ENCODE results near the gene TIMD4.

DNA sequence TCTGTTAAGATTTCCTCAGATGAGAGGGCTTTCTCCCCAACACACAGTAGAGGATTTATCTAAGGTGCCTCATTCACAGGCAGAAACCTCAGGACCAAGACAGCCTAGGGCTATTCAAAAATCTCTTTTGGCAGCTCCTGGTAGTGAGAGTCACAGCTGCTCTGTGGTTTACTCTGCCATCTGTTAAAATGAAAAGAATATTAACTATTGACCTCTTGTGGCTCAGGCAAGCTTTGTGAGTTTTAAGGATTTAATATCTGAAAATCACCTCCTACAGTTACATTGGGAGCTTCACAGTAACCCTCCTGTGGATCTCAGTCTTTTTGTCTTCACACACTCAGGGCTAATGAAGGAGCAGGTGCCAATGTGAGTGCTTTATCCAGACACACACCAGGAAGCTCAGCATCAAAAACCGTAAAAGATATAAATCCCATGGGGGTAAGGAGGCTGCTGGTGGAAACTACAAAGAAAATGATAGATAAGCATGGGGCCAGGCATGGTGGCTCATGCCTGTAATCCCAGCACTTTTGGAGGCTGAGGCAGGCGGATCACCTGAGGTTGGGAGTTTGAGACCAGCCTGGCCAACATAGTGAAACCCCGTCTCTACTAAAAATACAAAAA, 83.3 kb downstream of the TIMD4 start:
- no peak for TF ChIP-seq POLR2A (IDR thresholded peaks at IDR 0.05)
- TF ChIP-seq, protein P1, sequence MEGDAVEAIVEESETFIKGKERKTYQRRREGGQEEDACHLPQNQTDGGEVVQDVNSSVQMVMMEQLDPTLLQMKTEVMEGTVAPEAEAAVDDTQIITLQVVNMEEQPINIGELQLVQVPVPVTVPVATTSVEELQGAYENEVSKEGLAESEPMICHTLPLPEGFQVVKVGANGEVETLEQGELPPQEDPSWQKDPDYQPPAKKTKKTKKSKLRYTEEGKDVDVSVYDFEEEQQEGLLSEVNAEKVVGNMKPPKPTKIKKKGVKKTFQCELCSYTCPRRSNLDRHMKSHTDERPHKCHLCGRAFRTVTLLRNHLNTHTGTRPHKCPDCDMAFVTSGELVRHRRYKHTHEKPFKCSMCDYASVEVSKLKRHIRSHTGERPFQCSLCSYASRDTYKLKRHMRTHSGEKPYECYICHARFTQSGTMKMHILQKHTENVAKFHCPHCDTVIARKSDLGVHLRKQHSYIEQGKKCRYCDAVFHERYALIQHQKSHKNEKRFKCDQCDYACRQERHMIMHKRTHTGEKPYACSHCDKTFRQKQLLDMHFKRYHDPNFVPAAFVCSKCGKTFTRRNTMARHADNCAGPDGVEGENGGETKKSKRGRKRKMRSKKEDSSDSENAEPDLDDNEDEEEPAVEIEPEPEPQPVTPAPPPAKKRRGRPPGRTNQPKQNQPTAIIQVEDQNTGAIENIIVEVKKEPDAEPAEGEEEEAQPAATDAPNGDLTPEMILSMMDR (IDR thresholded peaks at IDR 0.05), result no peak
